T-helper 2 cell (primary cell): ENCODE measurements around the gene ADM5.
A peak's percentile ranks its signal among the peaks of the same experiment; 100 is the strongest.

ENCODE experiments used
- DNase-seq, 5 experiments: peaks; one replicate each; pipeline versions ENCODE4 v3.0.0 to v3.0.0-alpha.2; 2012 to 2022

The ADM5 gene

GRCh38 chr19:49680421-49681351, 8.7 kb upstream of the ADM5 start:
- DNase-seq: peak; percentile 80 to 96 (median 90)

- DNase-seq: no peak
These were observed 7.6 kb upstream of the ADM5 start for GRCh38 chr19:49681830-49682229.

- no peak for DNase-seq
These were observed 7.1 kb upstream of the ADM5 start for GRCh38 chr19:49682274-49682673.

- DNase-seq: no peak
These were observed 5.6 kb upstream of the ADM5 start for GRCh38 chr19:49683814-49684250.

GRCh38 chr19:49684251-49684982, 5.0 kb upstream of the ADM5 start:
- peak in 1 of 5 experiments; percentile 35 for DNase-seq

GRCh38 chr19:49684983-49685553, 4.3 kb upstream of the ADM5 start:
- DNase-seq: no peak

- no peak for DNase-seq
These were observed 3.5 kb upstream of the ADM5 start for GRCh38 chr19:49685845-49686332.

GRCh38 chr19:49686503-49687088, 2.8 kb upstream of the ADM5 start:
- DNase-seq: no peak

GRCh38 chr19:49687150-49687549, 2.2 kb upstream of the ADM5 start:
- no peak for DNase-seq

GRCh38 chr19:49687566-49688316, 1.7 kb upstream of the ADM5 start:
- DNase-seq: no peak

GRCh38 chr19:49688531-49689132, 762 bp upstream of the ADM5 start:
- no peak for DNase-seq

GRCh38 chr19:49690079-49690655, 773 bp downstream of the ADM5 start:
- no peak for DNase-seq

GRCh38 chr19:49690656-49691242, 1.4 kb downstream of the ADM5 start, which contains the start of gene CPT1C:
Gene CPT1C (plus strand): TSS chr19:49691116. CDS start chr19:49692253, 1,137 bp downstream.
- peak in 3 of 5 experiments; percentile 39 to 62 (median 58) for DNase-seq

GRCh38 chr19:49691243-49692146, 2.1 kb downstream of the ADM5 start:
- DNase-seq: peak in 1 of 5 experiments; percentile 49

- no peak for DNase-seq
These were observed 2.7 kb downstream of the ADM5 start for GRCh38 chr19:49692147-49692506.

- DNase-seq: no peak
These were observed 6.7 kb downstream of the ADM5 start for GRCh38 chr19:49696115-49696514.

GRCh38 chr19:49696865-49697264, 7.5 kb downstream of the ADM5 start:
- DNase-seq: no peak

- no peak for DNase-seq
These were observed 10.0 kb downstream of the ADM5 start for GRCh38 chr19:49699364-49699763.

GRCh38 chr19:49700563-49700962, 11.2 kb downstream of the ADM5 start:
- no peak for DNase-seq
